ENCODE measurements around the gene BABAM2.
"Not testable (repeated sequence)": the region's sequence is repeated elsewhere in the genome, so short reads cannot be mapped to it uniquely, and the experiment has no call there.

The BABAM2 gene

GRCh38 chr2:27976308-27976707, 85.8 kb downstream of the BABAM2 start:
- DNase-seq (ENCODE audit: low read depth in 2 of 2): no peak

GRCh38 chr2:27977731-27978312, 87.3 kb downstream of the BABAM2 start:
- DNase-seq (ENCODE audit: low read depth in 2 of 2): peak; percentile 30 to 44

- DNase-seq (ENCODE audit: low read depth in 2 of 2): not testable (repeated sequence)
These were observed 88.2 kb downstream of the BABAM2 start for GRCh38 chr2:27978761-27979160.

DNA sequence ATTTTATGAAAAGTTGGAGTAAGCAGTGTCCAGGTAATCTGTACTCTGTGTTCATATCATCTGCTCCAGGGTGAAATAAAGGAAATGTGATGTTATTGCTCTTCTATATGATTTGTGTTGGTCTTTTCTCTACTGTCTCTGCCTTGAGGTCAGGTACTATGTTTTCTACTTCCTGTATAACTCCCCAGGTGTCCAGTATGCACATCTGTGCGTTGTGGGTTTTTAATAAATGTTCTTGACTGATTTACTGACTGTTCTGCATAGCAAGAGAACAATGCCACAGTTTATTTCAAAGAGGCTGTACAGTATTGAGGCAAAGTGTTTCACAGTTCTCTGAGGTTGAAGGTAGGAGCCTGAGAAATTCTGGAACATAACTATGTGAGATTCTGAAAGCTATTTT, 89.7 kb downstream of the BABAM2 start:
- DNase-seq (ENCODE audit: low read depth in 2 of 2): no peak

DNA sequence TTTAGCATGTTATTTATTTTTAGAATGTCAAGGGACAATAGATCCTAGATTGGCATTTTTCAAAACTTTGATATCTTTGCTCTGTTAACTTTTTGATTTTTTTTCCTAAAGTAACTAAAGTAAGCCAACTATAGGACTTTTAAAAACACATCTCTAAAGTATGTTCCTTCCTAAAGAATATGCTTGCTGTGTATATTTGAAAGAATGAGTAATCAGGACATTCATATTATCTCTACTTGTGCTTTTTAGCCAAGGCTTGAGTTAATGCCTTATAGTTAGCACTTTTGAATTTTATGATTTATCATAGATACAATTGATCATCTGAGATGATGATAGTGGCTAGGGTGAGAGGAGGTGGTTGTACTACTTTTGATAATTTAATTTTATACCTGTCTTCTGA, 93.6 kb downstream of the BABAM2 start:
- no peak for DNase-seq (ENCODE audit: low read depth in 2 of 2)

- DNase-seq (ENCODE audit: low read depth in 2 of 2): no peak
These were observed 97.8 kb downstream of the BABAM2 start for GRCh38 chr2:27988306-27988705.

- no peak for DNase-seq (ENCODE audit: low read depth in 2 of 2)
These were observed 98.2 kb downstream of the BABAM2 start for GRCh38 chr2:27988718-27989117.

DNA sequence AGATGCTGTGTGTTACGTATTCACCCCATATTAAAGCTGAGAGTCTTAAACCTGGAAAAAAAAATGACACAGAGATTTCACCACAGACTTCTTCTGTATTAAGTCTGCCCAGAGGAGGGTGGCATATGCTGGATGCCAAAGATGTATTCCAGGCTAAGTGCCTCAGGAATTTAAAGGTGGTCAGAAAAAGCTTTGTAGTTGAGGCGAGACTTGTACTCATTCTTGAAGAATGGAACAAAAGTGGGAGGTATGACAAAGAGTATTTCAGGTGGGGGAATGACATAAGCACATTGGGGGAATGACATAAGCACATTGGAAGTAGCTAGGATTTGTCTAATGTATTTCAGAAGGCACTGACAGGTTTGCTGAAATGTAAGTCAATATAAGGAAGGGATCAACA, 98.6 kb downstream of the BABAM2 start:
- no peak for DNase-seq (ENCODE audit: low read depth in 2 of 2)

- DNase-seq (ENCODE audit: low read depth in 2 of 2): no peak
These were observed 99.6 kb downstream of the BABAM2 start for GRCh38 chr2:27990030-27990590.

GRCh38 chr2:27991146-27991545, 100.6 kb downstream of the BABAM2 start:
- DNase-seq (ENCODE audit: low read depth in 2 of 2): no peak

DNA sequence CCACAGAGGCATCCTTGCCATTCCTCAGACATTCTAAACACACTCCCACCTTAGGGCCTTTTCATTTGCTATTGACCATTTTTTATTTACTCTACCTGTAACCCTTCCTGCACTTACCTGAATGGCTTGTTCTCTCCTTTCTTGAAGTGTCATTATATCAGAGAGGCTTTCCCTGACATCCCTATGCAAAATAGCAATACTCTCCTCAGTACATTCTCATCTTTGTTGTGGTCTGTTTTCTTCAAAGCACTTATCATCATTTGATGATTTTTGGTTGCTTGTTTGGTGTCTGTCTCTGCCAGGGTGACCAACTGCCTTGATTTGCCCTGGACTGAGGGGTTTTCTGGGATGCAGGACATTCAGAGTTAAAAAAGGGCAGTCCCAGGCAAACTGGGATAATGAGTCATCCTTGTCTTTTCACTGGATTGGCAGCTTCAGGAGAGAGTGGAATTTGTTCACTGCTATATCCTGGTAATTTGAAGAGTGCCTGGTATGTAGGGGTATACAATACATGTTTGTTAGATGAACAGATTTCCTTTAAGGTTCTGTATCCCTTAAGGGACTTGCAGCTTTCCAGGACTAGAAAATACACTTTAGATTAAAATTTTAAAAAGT, 102.4 kb downstream of the BABAM2 start:
- no peak for DNase-seq (ENCODE audit: low read depth in 2 of 2)

DNA sequence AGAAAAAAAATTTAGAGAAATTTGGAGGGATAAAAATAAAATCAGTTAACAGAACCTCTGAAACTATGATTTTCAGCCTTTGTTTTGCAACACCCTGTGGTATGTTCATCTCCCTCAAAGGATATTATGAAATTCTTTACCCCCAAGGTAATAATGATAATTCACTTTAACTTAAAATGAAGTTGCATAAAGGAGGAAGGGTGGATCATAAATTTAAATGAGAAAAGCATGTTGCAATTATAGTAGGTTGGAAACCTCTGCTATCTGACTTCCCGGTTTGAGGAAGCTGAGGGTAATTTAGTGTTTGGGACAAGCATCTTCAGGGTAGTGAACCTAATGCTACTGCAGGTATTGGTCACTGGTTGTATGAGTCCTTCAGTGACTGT, 102.9 kb downstream of the BABAM2 start:
- no peak for DNase-seq (ENCODE audit: low read depth in 2 of 2)

DNA sequence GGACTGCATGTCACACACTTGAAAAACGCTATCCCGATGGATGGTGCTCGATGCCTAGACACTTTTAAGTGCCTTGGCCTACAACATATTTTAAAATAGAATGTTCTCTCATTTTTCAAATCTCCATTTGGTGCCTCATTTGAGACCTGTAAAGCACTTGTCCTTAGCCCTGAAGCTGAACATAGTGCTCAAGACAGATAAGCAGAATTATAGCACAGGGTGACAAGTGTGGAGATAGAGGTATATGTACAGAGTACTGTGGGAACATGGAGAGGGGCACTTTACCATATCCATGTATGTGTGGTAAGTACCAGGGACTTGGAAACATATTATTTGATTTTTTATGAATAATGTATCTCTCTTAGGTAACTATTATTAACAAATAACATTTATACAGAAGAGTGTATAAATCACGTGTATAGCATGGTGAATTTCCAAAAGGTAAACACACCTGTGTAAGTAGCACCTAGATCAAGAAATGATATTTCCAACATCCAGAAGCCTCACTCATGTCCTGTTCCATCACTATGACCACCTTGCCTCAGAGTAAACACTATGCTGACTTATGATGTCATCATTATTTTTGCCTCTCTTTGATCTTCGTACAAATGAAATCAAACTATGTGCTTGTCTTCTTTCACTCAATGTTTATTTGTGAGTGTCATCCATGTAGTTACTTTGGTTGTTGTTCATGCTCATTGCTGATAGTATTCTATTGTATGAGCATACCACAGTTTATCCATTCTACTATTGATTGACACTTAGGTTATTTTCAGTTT, 103.6 kb downstream of the BABAM2 start:
- no peak for DNase-seq (ENCODE audit: low read depth in 2 of 2)

DNA sequence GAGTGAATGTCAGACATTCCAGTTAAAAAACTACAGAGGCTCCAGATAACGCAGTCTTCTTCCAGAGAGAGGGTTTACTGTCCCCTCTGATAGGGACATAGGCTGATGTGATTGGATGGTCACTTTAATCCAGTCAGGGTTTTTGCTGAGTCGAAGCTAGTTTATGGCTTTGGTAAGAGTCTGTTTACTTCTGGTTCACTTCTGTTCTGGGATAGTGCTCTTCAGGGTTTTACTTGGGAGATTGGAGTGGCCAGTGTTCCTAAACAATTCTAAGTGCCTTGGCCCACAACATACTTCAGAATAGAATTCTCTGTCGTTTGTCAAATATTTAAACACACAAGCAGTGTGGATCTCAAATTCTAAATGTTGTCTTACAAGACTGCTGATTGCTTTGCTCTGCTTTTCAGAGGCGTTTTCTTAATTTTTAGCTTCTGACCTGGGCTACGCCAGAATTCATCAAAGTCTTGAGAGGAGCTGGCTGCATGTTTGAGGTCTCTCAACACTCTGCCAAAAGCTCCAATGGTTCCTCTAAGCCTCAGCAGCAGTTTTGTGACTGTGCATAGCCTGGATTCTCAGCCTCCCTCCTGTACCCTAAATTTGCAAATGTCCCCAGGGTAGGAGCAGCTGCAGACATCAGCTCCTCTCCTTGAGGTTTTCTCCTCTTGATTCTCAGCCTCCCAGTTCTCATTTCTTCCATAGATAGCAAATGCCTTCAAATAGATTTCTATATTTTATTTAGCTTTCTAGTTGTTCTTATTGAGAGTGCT, 105.8 kb downstream of the BABAM2 start:
- DNase-seq (ENCODE audit: low read depth in 2 of 2): no peak

DNA sequence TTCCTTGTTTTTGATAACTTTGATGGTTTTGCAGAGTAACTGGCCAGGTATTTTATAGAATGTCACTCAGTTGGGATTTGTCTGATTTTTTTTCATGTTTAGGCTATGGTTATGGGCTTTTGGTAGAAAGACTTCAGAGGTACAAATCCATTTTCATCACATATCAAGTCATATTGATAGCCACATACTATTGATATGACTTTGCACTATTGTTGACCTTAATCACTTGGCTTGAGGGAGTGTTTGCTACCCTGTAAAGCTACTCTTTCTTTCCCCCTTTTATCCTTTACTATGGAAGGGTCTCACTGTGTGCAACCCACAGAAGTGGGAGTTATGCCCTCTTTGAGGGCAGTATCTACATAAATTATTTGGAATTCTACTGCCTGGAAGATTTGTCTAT, 109.8 kb downstream of the BABAM2 start:
- no peak for DNase-seq (ENCODE audit: low read depth in 2 of 2)

- DNase-seq (ENCODE audit: low read depth in 2 of 2): no peak
These were observed 111.7 kb downstream of the BABAM2 start for GRCh38 chr2:28002181-28002580.

GRCh38 chr2:28004086-28004485, 113.6 kb downstream of the BABAM2 start:
- peak in 1 of 2 donors; percentile 18 for DNase-seq (ENCODE audit: low read depth in 2 of 2)

DNA sequence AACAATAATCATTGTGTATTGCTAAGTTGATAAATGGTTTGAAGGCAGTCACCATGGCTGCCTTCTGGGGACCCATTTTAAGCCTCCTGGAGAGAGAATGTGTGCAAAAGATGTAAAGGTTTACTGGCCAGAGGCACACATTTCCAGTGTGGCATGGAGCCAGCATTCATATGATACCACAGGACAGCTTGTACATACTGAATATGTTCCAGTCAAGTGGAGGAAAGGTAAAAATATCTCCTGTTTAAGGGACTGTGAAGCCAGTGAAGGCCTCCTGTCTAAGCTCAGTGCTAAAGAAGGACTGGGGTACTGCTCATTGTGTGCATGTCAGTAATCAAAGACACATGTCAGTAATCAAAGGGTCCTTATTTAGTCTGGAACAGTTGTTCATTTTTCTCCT, 119.2 kb downstream of the BABAM2 start:
- no peak for DNase-seq (ENCODE audit: low read depth in 2 of 2)

DNA sequence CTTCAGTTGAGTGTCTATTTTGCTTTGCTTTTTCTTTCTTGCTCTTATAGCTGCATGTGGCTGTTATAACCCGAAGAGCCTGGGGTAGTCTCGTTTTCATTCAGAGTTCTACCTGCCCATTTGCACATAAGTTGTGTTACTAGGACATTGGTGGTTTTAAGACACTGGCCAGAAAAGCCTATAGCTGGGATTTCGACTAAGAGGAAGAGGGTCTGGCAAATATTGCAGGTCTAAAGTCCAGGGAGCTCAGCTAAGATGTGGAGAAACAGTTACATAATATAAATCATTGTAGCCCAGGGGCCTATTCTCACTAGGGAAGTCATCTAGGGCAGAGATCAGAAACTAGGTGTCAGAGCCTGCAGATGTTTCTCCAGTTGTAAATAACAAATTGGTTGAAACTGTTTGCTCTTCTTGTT, 120.8 kb downstream of the BABAM2 start:
- DNase-seq (ENCODE audit: low read depth in 2 of 2): no peak

GRCh38 chr2:28018474-28018873, 127.9 kb downstream of the BABAM2 start:
- not testable (repeated sequence) for DNase-seq (ENCODE audit: low read depth in 2 of 2)

GRCh38 chr2:28019521-28019920, 129.0 kb downstream of the BABAM2 start:
- not testable (repeated sequence) for DNase-seq (ENCODE audit: low read depth in 2 of 2)

GRCh38 chr2:28021898-28022297, 131.4 kb downstream of the BABAM2 start:
- no peak for DNase-seq (ENCODE audit: low read depth in 2 of 2)

Measured in stimulated activated CD4-positive, alpha-beta T cell treated with anti-CD3 and anti-CD28 coated beads, Interleukin-15, amount 100 ng/mL, for 48 hours (primary cell).